GM19328 (cell line): ENCODE measurements around the gene ZNF804A.

Experiments
- ATAC-seq: cut with Tn5 transposase; IDR thresholded peaks from one replicate; pipeline ENCODE4 v1.9.1; 2021; ENCODE audit warnings: mild to moderate bottlenecking, moderate library complexity; ENCODE audit not compliant: unreplicated experiment

Gene ZNF804A

DNA sequence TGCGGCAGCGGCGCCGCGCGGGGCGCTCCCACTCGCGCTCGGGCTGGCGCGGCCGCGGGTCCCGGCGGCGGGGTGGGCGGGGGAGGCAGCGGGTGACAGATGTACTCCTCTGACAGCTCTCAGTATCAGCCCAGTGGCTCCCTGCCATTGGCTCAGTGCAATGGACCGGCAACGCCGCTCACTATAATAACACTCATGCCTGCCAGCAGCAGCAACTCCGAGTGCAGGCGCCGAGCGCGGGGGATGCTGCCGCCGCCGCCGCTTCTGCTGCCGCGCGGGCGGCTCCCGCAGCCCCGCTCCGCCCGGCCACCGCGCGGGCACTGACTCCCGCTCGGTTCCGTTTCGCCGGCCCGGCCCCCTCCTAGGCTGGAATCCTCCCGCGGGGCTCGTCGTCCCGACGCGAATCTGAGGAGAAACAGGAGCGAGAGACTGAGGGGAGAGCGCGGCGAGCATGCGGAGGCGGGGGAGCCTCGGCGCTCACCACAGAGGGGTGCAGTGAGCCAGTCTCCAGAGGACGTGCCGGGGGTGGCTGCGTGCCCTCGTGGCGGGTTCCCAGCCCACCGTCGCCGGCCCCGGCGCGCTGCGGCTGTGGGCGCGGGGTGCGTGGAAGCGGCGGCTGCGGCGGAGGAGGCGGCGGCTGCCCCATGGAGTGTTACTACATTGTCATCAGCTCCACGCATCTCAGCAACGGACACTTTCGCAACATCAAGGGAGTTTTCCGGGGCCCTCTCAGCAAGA lies at the start of gene ZNF804A:
ZNF804A (plus strand) TSS at position 214 of the 738 bp plus-strand sequence; CDS start at position 645, 431 bp downstream.
- ATAC-seq = peak; percentile 79

DNA sequence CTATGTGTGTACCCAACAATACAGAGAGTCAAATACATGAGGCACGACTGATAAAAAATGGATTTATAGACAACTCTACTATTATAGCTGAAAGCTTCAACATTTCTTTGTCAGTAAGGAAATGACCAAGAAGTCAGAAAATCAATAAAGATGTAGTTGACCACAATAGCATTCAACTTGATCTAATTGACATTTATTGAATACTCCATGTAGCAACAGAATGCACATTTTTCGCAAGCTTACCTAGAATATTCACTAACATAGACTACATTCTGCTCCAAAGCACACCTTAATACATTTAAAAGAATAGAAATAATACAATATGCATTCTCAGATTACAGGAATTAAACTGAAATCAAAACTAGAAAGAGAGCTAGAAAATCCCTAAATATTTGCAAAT lies 49.2 kb upstream of the ZNF804A start:
- ATAC-seq = no peak

DNA sequence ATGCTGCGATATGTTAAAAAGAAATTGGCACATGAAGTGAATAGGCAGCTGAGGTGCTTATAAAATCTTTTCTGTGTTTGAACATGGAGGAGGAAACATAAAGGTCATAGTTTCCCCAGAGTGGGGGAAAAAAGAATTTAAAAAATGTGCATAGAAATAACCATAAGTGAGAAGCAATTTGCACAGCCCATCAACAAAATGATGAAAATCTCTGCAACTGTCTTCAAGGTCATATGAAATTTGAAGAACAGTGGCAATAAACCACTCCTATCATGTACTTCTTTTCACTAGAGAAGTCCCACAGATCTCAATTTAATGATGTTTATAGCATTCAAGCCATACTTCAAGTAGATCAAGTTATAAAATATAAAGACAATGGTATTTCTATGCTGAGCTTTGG lies 46.7 kb upstream of the ZNF804A start:
- no peak for ATAC-seq

DNA sequence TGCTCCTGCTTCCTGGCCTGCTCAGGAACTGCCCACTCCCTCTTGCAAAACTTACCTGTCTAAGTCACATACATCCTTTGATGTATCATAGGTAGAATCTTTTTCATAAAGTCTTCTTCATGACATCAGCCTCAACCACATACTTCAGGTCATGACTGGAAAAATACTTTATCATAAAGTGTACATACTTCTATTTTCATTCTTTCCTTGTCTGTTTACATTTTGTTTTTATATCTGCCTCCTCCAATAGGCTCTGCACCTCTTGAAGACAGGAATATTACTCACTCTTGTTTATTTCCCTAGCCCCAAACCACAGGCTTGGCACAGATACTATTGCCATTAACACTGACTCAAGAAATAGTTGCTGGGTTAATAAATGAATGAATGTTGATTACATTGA lies 43.6 kb upstream of the ZNF804A start:
- no peak for ATAC-seq

DNA sequence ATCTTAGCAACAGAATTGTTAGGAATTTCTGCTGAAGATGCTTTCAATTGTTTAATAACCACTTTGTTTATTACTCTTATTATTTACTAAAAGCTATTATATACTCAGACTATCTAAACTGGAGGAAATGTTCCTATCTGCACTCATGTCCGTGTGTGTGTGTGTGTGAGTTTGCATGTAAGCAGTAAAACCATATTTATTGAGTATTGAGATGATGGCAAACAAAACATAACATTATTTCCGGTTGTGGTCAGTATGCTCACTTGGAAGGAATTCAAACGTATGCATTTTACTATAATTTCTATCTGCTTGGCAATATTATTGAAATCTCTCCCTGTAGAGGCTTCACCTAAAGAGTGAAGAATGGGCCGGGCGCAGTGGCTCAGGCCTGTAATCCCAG lies 43.0 kb upstream of the ZNF804A start:
- ATAC-seq = no peak

DNA sequence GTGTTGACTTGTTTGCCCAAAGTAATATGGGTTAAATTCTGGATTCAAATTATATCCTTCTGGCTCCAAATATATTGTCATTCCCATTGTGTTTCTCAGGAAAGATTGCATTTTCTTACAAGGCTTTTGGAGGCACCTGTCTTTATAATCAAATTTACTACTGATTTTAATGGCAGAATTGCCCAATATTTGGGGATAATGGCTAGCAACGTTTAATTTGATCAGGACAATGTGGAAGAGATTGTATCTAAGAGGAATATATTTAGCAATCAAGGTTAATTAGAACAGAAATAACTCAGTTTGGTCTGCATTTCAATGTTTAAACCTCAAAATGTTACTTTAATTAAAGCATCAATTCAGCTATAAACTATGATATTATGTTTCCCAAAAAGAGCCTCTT lies 41.7 kb upstream of the ZNF804A start:
- ATAC-seq = no peak

DNA sequence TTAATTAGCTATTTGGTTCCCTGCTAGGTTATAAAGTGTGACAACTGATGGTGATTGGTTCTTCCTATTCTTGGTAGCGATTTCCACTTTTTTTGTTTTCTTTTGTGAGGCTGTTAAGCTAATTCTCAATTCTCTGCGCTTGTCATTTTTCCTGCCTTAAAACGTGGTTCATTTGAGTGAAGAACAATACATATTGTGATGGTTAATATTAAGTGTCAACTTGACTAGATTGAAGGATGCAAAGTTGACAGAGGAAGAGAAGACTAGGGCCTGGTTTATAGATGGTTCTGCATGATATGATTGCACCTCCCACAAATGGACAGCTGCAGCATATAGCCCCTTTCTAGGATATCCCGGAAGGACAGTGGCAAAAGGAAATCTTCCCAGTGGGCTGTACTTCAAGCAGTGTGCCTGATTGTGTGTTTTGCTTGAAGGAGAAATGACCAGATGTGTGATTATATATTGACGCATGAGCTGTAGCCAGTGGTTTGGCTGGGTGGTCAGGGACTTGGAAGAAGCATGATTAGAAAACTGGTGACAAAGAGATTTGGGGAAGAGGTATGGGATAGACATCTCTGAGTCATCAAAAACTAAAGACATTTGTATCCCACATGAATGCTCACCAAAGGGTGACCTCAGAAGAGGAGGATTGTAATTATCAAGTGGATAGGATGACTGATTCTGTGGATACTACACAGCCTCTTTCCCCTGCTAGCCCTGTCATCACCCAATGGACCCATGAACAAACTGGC lies 39.4 kb upstream of the ZNF804A start:
- ATAC-seq = no peak

- no peak for ATAC-seq
Measured at GRCh38 chr2:184560603-184561002, 37.7 kb upstream of the ZNF804A start.

GRCh38 chr2:184562532-184562931 lies 35.8 kb upstream of the ZNF804A start:
- ATAC-seq = no peak

GRCh38 chr2:184564092-184564491 lies 34.2 kb upstream of the ZNF804A start:
- no peak for ATAC-seq

DNA sequence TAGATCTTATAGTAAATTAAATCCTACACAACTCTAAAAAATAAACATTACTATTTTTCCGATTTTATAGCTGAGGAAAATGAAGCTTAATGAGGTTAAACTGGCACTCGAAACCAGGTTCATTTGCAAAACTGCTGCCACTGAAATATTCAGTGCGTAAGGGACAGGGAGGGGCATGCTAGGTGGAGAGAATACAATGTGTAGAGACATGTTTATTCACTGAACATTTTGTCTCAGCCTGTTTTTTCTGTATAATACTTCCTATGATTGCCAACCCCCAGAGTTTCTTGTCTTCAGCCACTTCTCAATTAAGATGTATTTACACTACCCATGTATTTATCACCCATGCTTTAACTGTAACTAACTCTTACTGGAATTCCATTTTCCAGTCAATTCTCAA lies 31.6 kb upstream of the ZNF804A start:
- no peak for ATAC-seq

- no peak for ATAC-seq
Measured at GRCh38 chr2:184577056-184577455, 21.3 kb upstream of the ZNF804A start.

DNA sequence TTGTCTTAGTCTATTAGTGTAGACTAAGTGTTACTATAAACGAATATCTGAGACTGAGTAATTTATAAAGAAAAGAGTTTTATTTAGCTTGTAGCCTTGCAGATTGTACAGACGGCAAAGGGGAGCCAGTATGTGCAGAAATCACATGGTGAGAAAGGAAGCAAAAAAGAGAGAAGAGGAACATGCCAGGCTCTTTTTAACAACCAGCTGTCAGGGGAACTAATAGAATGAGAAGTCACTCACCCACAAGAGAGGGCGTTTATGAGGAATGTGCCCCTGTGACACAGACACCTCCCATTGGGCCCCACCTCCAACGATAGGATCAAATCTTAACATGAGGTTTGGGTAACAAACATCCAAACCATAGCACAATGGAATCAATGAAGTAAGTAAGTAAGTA lies 20.6 kb upstream of the ZNF804A start:
- ATAC-seq = no peak

- ATAC-seq = no peak
Measured at GRCh38 chr2:184579226-184579625, 19.1 kb upstream of the ZNF804A start.

DNA sequence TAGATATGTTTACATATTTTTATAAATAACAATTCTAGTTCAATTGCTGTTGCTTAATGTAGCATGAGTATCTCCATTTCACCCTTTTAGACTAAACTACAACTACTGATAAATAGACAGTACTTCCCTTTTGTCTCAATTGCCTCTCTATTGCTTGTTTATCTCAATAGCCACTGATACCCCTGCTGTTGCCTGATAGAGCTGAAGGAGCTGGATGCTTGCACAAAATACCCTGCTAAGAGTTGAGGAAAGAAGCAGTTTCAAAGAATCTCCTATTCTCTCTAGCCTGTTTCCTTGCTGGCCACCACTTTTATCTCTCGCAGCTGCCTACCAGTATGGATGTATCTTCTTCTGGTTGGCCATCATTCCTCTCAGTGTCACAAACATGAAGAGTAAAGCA lies 16.9 kb upstream of the ZNF804A start:
- no peak for ATAC-seq

DNA sequence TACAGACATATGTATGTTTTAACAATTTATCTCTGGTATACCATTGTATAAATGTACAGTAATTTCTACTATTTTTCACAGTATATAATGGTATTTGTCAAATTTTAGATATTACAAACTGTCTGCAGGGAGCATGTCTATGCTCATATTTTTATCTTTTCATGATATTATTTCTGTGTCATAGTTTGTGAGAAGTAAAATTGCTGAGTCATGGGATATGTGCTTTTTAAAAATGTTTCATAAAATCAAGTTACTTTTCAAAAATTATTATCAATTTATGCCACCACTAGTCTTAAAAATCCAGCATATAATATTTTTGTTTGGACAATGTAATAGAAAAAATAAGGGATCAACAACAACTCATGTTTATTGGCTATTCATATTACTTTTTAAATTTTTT lies 9.1 kb upstream of the ZNF804A start:
- ATAC-seq = no peak

DNA sequence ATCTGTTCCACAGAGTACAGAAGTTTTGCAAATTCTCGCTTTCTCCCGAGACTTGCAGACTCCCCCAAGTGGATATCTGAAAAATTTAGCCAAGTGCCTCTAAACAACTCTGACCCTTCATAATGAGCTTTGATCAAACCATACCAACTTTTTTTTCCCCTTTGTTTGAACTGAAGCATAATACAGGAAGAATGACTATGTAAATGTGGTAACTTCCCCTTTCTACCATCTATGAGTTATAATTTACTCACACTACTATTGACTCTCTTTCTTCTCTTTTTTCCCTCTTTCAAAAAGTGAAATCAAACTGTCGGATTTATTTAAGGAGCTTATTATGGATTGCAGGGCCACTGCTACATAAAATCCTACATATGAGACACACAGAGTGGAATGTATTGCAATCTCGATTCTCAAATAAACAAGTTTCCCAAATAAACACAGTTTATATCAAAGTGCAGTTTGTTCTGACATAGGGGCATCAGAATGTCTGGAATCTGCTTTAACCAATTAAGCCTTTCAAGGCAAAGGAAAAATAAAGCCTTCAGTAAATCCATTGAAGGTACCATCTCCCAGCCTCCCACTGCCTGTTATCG lies 1.4 kb upstream of the ZNF804A start:
- ATAC-seq = no peak

GRCh38 chr2:184597571-184597991 lies 748 bp upstream of the ZNF804A start:
- ATAC-seq = no peak

- no peak for ATAC-seq
Measured at GRCh38 chr2:184598002-184598315, 370 bp upstream of the ZNF804A start.

DNA sequence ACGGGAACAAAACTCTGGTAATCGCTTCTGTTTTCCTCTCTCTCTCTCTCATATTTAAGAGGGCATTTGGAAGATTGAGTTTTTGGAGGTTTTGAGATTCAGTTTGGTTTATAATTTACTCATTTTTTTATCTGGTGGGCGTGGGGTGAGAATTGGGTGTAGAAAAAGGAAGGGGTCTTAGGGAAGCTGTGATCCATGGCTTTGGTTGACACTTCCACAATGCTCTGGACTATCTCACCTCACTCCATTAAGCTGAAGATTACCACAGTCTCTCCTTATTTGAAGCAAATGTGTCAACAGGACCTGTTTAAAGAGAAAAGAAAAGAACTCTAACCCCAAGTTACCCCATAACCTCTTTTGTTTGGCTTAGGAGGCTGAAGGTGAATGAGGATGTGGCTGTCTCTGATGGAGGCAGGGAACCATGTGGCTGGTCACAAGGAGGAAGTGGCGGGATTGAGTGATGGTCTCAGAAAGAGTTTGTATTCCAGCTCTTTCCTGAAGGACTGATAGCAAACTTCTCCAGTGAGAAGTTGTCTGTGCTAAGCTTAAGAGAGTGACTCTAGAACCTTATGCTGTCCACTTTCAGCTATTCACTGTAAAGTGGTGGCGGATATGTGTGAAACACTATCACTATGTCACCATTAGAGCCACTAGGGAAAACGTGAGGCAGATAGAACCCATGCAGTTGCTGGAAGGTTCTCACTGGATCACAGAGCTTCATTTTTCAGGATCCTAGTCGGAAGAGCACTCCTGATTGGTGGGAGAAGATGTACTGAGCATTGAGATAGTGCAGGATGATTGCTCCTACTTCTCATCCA lies 934 bp downstream of the ZNF804A start:
- no peak for ATAC-seq

DNA sequence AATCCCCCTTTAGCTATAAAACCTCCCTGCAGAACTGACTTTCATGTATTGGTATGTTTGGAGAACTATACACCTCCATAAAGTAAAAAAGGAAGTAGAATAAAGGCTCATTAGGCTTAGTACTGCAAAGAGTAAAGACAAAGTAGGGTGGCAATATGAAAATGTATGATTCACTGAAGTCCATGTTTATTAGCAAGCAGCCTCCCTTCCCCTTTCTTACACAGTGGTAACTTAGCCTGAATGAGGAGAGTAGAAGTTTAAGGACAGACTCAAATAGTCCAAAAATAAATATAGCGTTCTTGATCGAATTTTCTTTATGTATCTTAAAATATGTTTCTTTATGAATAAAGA lies 1.5 kb downstream of the ZNF804A start:
- no peak for ATAC-seq
